SH-SY5Y (cell line): Measurements from ENCODE around the gene WNK1.

Experiments used
- GATA2 ChIP-seq: IDR thresholded peaks from 2 replicates; pipeline ENCODE4 v1.6.1; 2011; ENCODE audit warnings: mild to moderate bottlenecking, low read depth, low read length
- GATA3 ChIP-seq: IDR thresholded peaks from 2 replicates; pipeline ENCODE4 v1.6.1; 2011; ENCODE audit warnings: low read depth, mild to moderate bottlenecking, low read length, moderate library complexity

WNK1 gene

GRCh38 chr12:915090-915489, 162.7 kb downstream of the WNK1 start:
- TF ChIP-seq GATA2 (no peak), GATA3 (no peak)

- TF ChIP-seq GATA3: no peak
- TF ChIP-seq GATA2: no peak
Measured at GRCh38 chr12:916240-916639, 163.9 kb downstream of the WNK1 start.

GRCh38 chr12:916712-917445, 164.5 kb downstream of the WNK1 start:
- TF ChIP-seq GATA3 (no peak), GATA2 (no peak)

DNA sequence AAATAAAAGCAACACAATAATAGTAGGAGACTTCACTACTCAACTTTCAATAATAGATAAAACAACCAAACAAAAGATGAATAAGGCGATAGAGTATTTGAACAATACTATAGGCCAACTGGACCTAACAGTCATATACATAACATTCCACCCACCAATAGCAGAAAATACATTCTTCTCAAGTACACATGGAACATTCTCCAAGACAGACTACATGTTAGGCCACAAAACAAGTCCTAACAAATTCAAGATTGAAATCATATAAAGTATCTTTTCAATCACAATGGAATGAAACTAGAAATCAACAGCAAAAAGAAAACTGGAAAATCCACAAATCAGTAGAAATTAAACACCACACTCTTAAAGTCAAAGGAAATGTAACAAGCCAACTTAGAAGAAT, 168.3 kb downstream of the WNK1 start:
- TF ChIP-seq GATA2 (no peak), GATA3 (no peak)

- TF ChIP-seq GATA2 (no peak), GATA3 (no peak)
Measured at GRCh38 chr12:922285-922684, 169.9 kb downstream of the WNK1 start.

DNA sequence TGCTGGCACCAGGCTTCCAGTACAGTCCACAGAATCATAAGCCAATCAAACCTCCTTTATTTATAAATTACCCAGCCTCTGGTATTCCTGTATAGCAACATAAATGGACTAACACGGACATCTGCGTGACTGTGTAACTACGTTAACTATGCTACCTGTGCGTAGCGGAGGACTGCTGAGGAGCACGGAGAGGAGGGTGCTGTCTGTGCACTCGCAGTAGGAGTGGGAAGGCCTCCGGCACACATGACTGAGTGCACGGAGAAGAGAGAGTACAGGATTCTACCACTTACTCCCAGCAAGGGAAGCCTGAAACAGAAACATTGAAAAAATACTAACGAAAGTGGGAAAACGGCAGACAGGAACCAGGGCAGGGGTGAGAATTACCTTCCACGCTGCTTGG, 174.3 kb downstream of the WNK1 start:
- no peak for TF ChIP-seq GATA2
- TF ChIP-seq GATA3: no peak

DNA sequence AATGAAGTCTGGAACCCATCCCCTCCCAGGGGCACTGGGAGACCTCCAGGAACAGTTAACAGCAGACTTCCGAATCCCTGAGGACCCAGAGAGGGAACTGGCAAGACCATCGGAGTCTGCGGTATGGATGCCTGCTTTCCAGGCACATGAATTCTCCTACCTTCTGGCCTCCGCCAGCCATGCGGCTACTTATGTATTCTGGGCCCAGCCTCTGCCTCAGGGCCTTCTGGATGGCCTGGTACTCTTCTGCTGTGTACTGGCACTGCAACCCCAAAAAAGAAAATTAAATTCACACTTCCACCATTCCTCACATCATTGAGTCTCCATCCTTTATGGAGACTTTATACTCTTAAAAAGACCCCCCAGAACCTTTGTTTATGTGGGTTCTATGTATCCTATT, 178.7 kb downstream of the WNK1 start:
- TF ChIP-seq GATA2: no peak
- no peak for TF ChIP-seq GATA3

- TF ChIP-seq GATA2 (no peak), GATA3 (no peak)
Measured at GRCh38 chr12:931591-931990, 179.2 kb downstream of the WNK1 start.

GRCh38 chr12:936377-937345, 184.3 kb downstream of the WNK1 start:
- no peak for TF ChIP-seq GATA2
- TF ChIP-seq GATA3: no peak

GRCh38 chr12:938810-939209, 186.4 kb downstream of the WNK1 start:
- TF ChIP-seq GATA2: no peak
- no peak for TF ChIP-seq GATA3

DNA sequence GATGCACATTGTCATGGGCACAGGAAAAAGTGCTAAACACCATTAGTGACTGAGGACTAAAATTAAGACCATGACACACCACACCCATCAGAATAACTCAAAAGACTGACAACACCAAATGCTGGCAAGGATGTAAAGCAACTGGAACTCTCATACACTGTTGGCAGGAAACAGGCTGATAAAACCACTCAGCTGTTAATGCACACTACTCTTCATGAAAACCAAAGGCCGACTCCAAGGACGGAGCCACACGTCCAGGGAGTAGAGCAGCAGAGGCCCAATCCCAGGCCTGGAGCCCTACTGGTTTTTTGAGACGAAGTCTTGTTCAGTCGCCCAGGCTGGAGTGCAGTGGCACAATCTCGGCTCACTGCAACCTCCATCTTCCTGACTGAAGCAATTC, 190.7 kb downstream of the WNK1 start:
- no peak for TF ChIP-seq GATA3
- no peak for TF ChIP-seq GATA2

DNA sequence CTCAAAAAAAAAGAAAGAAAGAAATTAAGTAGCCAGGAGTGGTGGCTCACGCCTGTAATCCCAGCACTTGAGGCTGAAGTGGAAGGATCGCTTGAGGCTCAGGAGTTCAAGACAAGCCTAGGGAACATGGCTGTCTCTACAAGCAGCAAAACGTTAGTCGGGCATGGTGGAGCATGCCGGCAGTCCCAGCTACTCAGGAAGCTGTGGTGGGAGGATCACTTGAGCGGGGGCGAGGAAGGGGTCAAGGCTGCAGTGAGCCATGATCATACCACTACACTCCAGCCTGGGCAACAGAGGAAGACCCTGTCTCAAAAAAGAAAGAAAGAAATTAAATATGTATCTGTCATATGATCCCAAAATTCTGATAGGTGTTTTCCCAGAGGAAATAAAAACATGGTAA, 191.8 kb downstream of the WNK1 start:
- TF ChIP-seq GATA3: no peak

DNA sequence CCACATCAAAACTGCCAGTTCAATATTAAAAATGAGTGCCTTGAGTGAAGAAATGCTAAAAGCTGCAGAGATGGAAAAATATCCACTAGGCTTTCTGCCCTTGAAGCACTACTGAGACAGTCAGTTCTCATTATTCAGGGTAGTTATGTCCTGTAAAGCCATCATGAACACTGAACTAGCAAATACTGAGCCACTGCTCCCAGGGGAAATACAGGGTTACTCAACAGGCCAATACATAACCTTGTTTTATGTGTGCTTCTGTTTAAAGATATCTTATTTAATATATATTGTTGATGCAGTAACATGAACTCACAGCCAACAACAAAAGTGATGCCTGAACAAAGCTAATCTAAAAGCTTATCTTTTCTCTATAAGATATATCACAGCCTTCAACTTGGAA, 193.8 kb downstream of the WNK1 start:
- TF ChIP-seq GATA2: no peak
- no peak for TF ChIP-seq GATA3

DNA sequence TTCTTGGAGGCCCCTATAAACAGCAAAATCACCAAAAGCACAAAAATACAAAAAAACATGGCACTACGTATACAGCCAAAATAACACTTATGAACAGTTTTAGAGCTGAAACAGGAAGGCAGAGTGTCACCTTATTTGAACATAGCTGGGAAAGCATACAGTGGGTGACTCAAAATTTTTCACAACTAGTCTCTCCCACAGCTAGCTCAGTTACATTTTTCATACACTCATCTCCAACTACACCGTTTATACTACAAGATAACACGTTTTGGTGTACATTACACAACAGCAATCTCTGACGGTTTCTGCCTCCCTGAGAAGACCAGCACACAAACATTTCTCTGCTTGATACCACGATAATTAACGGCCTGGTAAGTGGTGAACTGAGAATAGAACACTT, 194.3 kb downstream of the WNK1 start:
- TF ChIP-seq GATA2 (no peak), GATA3 (no peak)

DNA sequence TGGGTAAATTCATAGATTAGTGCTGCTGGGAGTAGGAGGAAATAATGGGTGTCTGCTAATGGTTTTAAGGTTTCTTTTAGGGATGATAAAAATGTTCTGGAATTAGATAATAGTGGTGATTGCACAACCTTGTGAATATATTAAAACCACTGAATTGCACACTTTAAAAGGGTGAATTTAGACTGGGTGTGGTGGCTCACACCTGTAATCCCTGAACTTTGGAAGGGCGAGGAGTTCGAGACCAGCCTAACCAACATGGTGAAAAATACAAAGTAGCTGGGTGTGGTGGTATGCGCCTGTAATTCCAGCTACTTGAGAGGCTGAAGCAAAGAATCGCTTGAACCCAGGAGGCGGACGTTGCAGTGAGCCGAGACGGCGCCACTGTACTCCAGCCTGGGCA, 195.9 kb downstream of the WNK1 start:
- TF ChIP-seq GATA3 (no peak), GATA2 (no peak)
